ENCODE measurements around the gene PRPF38B. TPM values are rescaled to one million over a fixed set of nuclear protein-coding genes. Genes with fewer than 3 reads are reported as not detected.

The PRPF38B gene
- total and polyA plus RNA-seq, 2 of the 4 experiments (the other 2 are of a cell fraction) = 9.0 to 19.3 TPM

DNA sequence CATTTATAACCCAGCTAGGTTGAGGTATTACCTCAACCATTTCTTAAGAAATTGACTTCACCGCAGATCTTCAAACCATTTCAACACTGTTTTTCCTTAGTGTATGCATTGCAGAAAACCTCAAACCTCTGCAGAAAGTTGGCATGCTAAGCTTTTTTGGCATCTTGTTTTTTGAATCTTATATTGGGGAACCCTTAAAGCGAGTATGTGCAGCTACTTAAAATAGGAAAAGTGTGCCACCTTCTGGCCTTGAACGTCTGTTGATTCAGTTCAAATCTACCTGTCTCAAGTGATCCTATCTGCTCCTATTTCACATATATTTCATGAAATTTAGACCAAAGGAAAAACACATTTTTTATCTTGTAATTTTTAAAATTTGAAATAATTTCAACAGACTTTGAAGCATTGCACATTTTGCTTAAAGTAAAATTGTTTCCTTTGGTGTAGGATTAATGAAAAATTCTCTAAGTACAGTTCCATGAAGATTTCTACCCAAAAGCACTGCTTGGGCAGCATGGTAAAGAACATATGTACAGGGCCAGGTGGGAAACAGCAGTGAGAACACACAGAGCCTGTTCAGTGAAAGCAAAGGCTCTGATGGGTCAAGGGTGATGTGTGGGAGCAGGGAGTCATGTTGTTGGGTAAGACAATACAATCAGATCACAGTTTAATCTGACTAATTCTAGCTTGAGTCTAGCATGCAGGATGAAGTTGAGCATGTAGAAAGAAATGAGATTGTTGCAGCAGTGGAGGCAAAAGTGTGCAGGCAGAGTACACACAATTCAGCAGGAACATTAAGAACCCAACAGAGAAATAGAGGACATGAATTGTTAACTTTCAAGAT, 48.4 kb upstream of the PRPF38B start:
- Histone ChIP-seq H4K91ac (ENCODE audit: insufficient read depth, low read depth, low read length) (no peak overlapping the region), H3K18ac (ENCODE audit: low read depth, low read length) (no peak overlapping the region), H2BK20ac (ENCODE audit: low read depth, low read length) (no peak overlapping the region), H3K14ac (replicated peaks; ENCODE audit: low read depth, low read length) (no peak overlapping the region), H4K5ac (ENCODE audit: low read depth, low read length) (no peak overlapping the region), H3K4ac (ENCODE audit: low read depth, low read length) (no peak overlapping the region), H3K27me3 (ENCODE audit: control insufficient read depth, insufficient read depth, low read length) (no peaks in the 10 kb centered on the region), H2BK5ac (ENCODE audit: low read depth, low read length, poor library complexity, severe bottlenecking) (no peak overlapping the region), H3K23ac (ENCODE audit: low read depth, low read length) (no peak overlapping the region), H2BK15ac (ENCODE audit: low read depth, low read length) (no peak overlapping the region), H2AK5ac (ENCODE audit: low read depth, low read length) (no peak overlapping the region), H4K8ac (ENCODE audit: low read depth in 2 of 2, low read length in 2 of 2) (no peak overlapping the region), H3K4me1 (ENCODE audit: control insufficient read depth, insufficient read depth, low read length) (peaks cover 5% of the 10 kb centered on the region), H3K79me1 (ENCODE audit: low read depth in 1 of 2, low read length in 2 of 2) (no peaks in the 10 kb centered on the region), H3K56ac (ENCODE audit: extremely low read depth, insufficient read depth, low read length) (no peak overlapping the region), H2AK9ac (replicated peaks; ENCODE audit: low read depth, low read length, poor library complexity) (no peak overlapping the region), H3K36me3 (ENCODE audit: control insufficient read depth, insufficient read depth, low read length) (no peaks in the 10 kb centered on the region), H3K9me3 (ENCODE audit: control insufficient read depth, insufficient read depth, low read length) (no peaks in the 10 kb centered on the region), H4K20me1 (ENCODE audit: insufficient read depth, low read length) (no peaks in the 10 kb centered on the region), H2BK120ac (ENCODE audit: low read depth, low read length) (no peak overlapping the region), H3K9ac (ENCODE audit: low read depth, low read length) (no peak overlapping the region), H3K9me1 (ENCODE audit: insufficient read depth, low read length) (no peaks in the 10 kb centered on the region; the same call in 1 of the 2 replicates), H3K27ac (ENCODE audit: insufficient read depth, low read length) (no peak overlapping the region), H2AFZ (replicated peaks; ENCODE audit: low read length, poor library complexity) (no peak overlapping the region), H3K4me3 (ENCODE audit: insufficient read depth, low read depth, low read length) (no peak overlapping the region), H3K4me2 (ENCODE audit: low read depth, low read length) (no peak overlapping the region)
- in situ Hi-C loops (cut with MboI; ENCODE audit: low sequenced_read_pairs) = loop anchor here (5.0 kb wide), 1 partner anchor 136 kb away; no protein-coding TSS in a partner anchor
- dilution Hi-C loops (cut with HindIII; ENCODE audit: low sequenced_read_pairs, unreplicated experiment) = no loop called here
- DNase-seq (peak; percentile 78), ATAC-seq (ENCODE audit: low read depth) (peak; percentile 79)
- intact Hi-C loops (cut with micrococcal nuclease) = loop anchor here (1.0 to 10.0 kb wide), 4 partner anchors 85 to 429 kb away; no protein-coding TSS in a partner anchor
- WGBS, 2 experiments (ENCODE audit: extremely low coverage in 2 of 2, insufficient read length in 1 of 2) = no CpG with 5 or more reads among the region's 3 CpGs
- TF ChIP-seq BHLHE40 (IDR thresholded peaks at IDR 0.05; ENCODE audit: low read depth, low read length) = no peak
- no peak for TF ChIP-seq FOS (IDR thresholded peaks at IDR 0.05; ENCODE audit: low read depth, low read length)
- TF ChIP-seq, protein P1, sequence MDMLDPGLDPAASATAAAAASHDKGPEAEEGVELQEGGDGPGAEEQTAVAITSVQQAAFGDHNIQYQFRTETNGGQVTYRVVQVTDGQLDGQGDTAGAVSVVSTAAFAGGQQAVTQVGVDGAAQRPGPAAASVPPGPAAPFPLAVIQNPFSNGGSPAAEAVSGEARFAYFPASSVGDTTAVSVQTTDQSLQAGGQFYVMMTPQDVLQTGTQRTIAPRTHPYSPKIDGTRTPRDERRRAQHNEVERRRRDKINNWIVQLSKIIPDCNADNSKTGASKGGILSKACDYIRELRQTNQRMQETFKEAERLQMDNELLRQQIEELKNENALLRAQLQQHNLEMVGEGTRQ (IDR thresholded peaks at IDR 0.05; ENCODE audit: low read depth, low read length) = no peak
- TF ChIP-seq CEBPB (IDR thresholded peaks at IDR 0.05; ENCODE audit: low read depth, low read length) = no peak
- TF ChIP-seq SMC3 (IDR thresholded peaks at IDR 0.05; ENCODE audit: low read depth, low read length) = peak; percentile 94
- peak; percentile 82 for TF ChIP-seq RAD21 (IDR thresholded peaks at IDR 0.05; ENCODE audit: low read length)
- TF ChIP-seq NFE2L2 (IDR thresholded peaks at IDR 0.05; ENCODE audit: low read depth, low read length) = no peak
- TF ChIP-seq POLR2A (IDR thresholded peaks at IDR 0.05; ENCODE audit: low read depth, low read length) = no peak
- TF ChIP-seq, protein P2, sequence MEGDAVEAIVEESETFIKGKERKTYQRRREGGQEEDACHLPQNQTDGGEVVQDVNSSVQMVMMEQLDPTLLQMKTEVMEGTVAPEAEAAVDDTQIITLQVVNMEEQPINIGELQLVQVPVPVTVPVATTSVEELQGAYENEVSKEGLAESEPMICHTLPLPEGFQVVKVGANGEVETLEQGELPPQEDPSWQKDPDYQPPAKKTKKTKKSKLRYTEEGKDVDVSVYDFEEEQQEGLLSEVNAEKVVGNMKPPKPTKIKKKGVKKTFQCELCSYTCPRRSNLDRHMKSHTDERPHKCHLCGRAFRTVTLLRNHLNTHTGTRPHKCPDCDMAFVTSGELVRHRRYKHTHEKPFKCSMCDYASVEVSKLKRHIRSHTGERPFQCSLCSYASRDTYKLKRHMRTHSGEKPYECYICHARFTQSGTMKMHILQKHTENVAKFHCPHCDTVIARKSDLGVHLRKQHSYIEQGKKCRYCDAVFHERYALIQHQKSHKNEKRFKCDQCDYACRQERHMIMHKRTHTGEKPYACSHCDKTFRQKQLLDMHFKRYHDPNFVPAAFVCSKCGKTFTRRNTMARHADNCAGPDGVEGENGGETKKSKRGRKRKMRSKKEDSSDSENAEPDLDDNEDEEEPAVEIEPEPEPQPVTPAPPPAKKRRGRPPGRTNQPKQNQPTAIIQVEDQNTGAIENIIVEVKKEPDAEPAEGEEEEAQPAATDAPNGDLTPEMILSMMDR (conservative IDR thresholded peaks at IDR 0.05; ENCODE audit: low read depth, low read length) = peak; percentile 80
- no TSS peak for BruUV-seq (replicated peaks)
- ChIA-PET POLR2A (ENCODE audit: unreplicated experiment) (no interaction called here), CTCF (interaction anchor here (0.6 to 2.4 kb wide), 8 partner anchors 14 to 1877 kb away, joined by 3 to 27 read pairs (median 4); partner anchors contain the start of gene EEIG2)

Data from IMR-90 (cell line).